Neutrophil (primary cell): ENCODE measurements around the gene OR1N2.
"Not testable (repeated sequence)": the region's sequence is repeated elsewhere in the genome, so short reads cannot be mapped to it uniquely, and the experiment has no call there.

Experiments
- H3K27ac ChIP-seq: fragments of 200-600 bp; sonication (generic); 2 replicates; pipeline ENCODE4 v1.5.1; 2016; ENCODE audit warnings: mild to moderate bottlenecking, moderate library complexity
- H3K27me3 ChIP-seq: fragments of 200-600 bp; sonication (generic); 2 replicates; pipeline ENCODE4 v1.6.0; 2016; ENCODE audit warnings: mild to moderate bottlenecking
- H3K36me3 ChIP-seq: fragments of 200-600 bp; sonication (generic); 2 replicates; pipeline ENCODE4 v1.5.1; 2017
- H3K4me1 ChIP-seq, 2 experiments: fragments of 200-600 bp in 1 of 2; sonication (generic) in 1 of 2; 1 replicate in 1 of 2; 2 replicates in 1 of 2; pipeline versions ENCODE4 v1.5.1 to v1.6.1; 2013 to 2016; ENCODE audit warnings: low read depth in 1 of 2, low read length in 1 of 2, mild to moderate bottlenecking in 1 of 2, moderate library complexity in 1 of 2; ENCODE audit not compliant: control insufficient read depth in 1 of 2, insufficient read depth in 1 of 2
- H3K4me3 ChIP-seq, 2 experiments: fragments of 200-600 bp in 1 of 2; sonication (generic) in 1 of 2; 1 replicate in 1 of 2; 2 replicates in 1 of 2; pipeline ENCODE4 v1.5.1; 2013 to 2016; ENCODE audit warnings: low read depth in 1 of 2, low read length in 1 of 2, mild to moderate bottlenecking in 1 of 2, moderate library complexity in 1 of 2
- H3K9me3 ChIP-seq: fragments of 200-600 bp; sonication (generic); 2 replicates; pipeline ENCODE4 v1.5.1; 2016
- TF ChIP-seq, protein P1 (sequence below): fragments of 200-600 bp; sonication (generic); IDR thresholded peaks from 2 replicates; pipeline ENCODE4 v1.5.1; 2016; ENCODE audit warnings: antibody characterized with exemption

OR1N2 gene

DNA sequence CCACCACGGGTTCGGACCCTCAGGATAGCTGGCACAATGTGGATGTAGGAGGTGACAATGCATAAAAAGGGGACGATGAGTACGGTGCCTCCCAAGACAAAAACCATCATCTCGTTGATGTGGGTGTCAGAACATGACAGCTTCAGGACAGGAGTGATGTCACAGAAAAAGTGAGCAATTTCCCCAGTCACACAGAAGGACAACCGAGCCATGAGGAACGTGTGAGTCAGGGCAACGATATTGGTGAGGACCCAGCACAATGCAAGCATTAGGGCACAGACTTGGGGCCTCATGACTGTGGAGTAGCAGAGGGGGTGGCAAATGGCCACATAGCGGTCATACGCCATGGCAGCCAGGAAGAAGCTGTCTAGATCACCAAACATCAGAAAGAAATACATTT lies 26.3 kb upstream of the OR1N2 start:
- Histone ChIP-seq H3K4me1 (no peaks in the 10 kb centered on the region), H3K27ac (no peak overlapping the region), H3K4me3 (no peak overlapping the region), H3K27me3 (peaks cover 7% of the 10 kb centered on the region), H3K36me3 (no peaks in the 10 kb centered on the region), H3K9me3 (no peaks in the 10 kb centered on the region)
- TF ChIP-seq, protein P1, sequence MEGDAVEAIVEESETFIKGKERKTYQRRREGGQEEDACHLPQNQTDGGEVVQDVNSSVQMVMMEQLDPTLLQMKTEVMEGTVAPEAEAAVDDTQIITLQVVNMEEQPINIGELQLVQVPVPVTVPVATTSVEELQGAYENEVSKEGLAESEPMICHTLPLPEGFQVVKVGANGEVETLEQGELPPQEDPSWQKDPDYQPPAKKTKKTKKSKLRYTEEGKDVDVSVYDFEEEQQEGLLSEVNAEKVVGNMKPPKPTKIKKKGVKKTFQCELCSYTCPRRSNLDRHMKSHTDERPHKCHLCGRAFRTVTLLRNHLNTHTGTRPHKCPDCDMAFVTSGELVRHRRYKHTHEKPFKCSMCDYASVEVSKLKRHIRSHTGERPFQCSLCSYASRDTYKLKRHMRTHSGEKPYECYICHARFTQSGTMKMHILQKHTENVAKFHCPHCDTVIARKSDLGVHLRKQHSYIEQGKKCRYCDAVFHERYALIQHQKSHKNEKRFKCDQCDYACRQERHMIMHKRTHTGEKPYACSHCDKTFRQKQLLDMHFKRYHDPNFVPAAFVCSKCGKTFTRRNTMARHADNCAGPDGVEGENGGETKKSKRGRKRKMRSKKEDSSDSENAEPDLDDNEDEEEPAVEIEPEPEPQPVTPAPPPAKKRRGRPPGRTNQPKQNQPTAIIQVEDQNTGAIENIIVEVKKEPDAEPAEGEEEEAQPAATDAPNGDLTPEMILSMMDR: no peak

DNA sequence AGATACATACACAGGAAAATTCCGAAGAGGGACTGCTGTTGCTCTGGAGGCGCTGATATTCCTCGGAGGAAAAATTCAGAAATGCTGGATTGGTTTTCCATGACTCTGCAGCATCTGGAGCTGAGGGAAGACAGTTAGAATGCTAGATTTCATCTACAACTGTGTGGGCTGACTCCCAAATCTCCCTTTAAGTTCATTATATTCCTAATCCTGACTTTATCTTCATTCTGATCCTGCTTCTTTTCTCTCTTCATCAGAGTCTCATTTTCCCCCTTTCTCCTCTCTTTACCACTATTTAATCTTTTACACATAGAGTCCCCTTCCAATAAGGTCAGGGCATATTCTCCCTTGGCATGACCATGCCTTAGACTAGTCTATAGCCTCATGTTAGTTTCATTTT lies 25.7 kb upstream of the OR1N2 start, which contains the start of gene OR1N1:
TSS of gene OR1N1 (minus strand) at position 101 of the 400 bp plus-strand sequence. CDS start at position 101, 0 bp downstream.
- Histone ChIP-seq H3K27me3 (peaks cover 7% of the 10 kb centered on the region), H3K36me3 (no peaks in the 10 kb centered on the region), H3K4me1 (no peaks in the 10 kb centered on the region), H3K27ac (no peak within 1 kb of the TSS), H3K4me3 (no peak within 1 kb of the TSS), H3K9me3 (no peaks in the 10 kb centered on the region)
- TF ChIP-seq, protein P1: no peak

DNA sequence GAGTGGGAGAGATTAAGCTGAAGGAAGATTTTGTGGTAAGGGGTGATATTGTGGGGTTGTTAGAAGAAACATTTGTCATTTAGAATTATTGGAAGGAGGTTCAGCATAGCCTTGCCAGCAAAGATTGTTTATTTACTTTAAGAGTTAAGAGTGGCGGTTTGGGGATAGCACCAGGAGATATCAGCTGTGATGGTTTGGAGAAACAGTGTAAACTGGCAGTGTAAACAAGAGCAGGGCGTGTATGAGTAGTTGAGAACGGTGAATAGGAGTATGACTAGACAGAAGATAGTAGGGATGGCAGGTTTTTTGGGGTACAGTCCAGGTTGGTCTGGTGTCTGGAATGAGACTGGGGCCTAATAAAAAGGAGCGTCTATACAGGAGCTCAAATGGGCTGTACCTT lies 21.8 kb upstream of the OR1N2 start:
- not testable (repeated sequence) for H3K36me3 ChIP-seq, H3K27me3 ChIP-seq, H3K9me3 ChIP-seq, H3K4me1 ChIP-seq, H3K4me3 ChIP-seq, H3K27ac ChIP-seq

DNA sequence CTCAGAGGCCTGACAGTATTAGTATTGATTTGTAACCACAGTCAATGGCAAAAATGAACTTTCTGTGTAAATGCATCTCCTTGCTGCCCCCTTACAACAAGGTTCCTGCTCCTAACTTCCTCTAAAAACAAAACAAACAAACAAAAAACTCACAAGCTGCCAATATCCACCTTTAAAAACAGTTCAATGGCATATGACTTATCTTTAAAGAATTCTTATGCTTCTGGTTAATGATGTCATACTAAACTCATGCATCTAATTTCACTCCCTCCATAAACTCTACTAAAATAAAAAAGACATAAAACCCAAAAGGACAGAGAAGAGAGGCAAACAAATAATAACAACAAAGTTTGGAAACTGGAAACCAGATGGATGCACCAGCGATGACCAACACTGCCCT lies 16.8 kb upstream of the OR1N2 start:
- Histone ChIP-seq H3K36me3 (no peaks in the 10 kb centered on the region), H3K27ac (no peak overlapping the region), H3K27me3 (no peaks in the 10 kb centered on the region), H3K4me1 (no peaks in the 10 kb centered on the region), H3K4me3 (no peak overlapping the region), H3K9me3 (no peaks in the 10 kb centered on the region)
- TF ChIP-seq, protein P1: no peak

DNA sequence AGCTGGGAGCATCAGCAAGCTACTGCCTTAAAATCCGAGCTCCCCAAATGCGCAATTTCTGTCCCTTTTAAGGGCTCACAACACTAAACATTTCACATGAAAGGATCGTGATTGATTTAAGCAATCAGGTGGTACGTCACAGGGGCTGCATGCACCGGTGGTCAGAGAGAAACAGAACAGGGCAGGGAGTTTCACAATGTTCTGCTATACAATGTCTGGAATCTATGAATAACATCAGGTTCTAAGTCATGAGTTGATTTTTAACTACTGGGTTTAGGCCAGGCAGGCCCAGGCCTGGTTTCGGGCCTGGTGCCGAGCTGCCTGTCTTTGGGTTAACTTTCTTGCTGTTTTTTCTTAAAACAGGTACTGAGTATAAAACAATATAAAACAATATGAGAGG lies 15.8 kb upstream of the OR1N2 start:
- not testable (repeated sequence) for H3K27me3 ChIP-seq, H3K27ac ChIP-seq

DNA sequence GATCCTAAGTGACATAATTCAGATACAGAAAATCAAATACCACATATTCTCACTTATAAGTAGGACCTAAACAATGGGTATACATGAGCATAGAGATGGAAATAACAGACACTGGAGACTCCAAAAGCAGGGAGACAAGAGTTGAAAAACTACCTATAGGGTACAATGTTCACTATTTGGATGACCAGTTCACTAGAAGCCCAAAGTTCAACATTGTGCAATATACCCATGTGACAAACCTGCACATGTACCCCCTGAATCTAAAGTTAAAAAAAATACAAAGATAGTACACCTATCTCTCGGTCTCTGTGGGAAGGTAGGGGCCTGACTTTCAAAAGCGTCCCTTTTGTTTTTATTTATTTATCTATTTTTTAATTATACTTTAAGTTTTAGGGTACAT lies 14.2 kb upstream of the OR1N2 start:
- no peak overlapping the region for H3K27ac ChIP-seq
- no peaks in the 10 kb centered on the region for H3K36me3 ChIP-seq
- H3K9me3 ChIP-seq: no peaks in the 10 kb centered on the region
- H3K27me3 ChIP-seq: peaks cover 12% of the 10 kb centered on the region
- no peak overlapping the region for H3K4me3 ChIP-seq
- H3K4me1 ChIP-seq: no peaks in the 10 kb centered on the region
- TF ChIP-seq, protein P1: no peak

More for the DNA sequence above, 15.8 kb upstream of the OR1N2 start:
- not testable (repeated sequence) for H3K9me3 ChIP-seq, H3K4me3 ChIP-seq, H3K36me3 ChIP-seq, H3K4me1 ChIP-seq

DNA sequence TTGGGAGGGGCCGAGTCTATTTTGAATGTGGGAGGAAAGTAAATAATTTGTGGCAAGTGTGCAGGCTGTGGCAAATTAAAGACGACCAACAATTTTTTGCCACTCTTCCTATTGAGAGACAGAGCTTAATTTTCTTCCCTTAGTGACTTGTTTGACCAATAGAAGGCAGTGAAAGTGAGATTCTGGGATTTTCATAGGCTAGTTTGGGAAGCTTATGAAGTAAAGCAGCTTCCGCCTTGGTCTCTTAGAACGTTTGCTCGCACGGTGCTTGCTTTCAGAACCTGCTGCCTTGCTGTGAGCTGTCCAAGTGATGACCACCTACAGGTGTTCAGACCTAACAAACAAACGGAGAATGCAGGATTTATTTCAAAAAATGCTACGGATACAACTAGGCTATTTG lies 6.7 kb upstream of the OR1N2 start:
- Histone ChIP-seq H3K27me3 (peaks cover 20% of the 10 kb centered on the region), H3K4me1 (no peaks in the 10 kb centered on the region), H3K36me3 (no peaks in the 10 kb centered on the region), H3K9me3 (no peaks in the 10 kb centered on the region), H3K27ac (no peak overlapping the region), H3K4me3 (no peak overlapping the region)
- TF ChIP-seq, protein P1: no peak
